ENCODE results near the gene FAM184B. TPM values are rescaled to one million over a fixed set of nuclear protein-coding genes. Genes with fewer than 3 reads are reported as not detected.
A peak's percentile ranks its signal among the peaks of the same experiment; 100 is the strongest.

The FAM184B gene
- total RNA-seq, 1 donor from 2014 or later: not detected

- no peak overlapping the region for H3K4me3 ChIP-seq
- H3K27ac ChIP-seq: no peak overlapping the region
- peaks cover 0 to 2% of the 10 kb centered on the region in 2 donors for H3K36me3 ChIP-seq
- H3K9me3 ChIP-seq: no peaks in the 10 kb centered on the region
- intact Hi-C loops (cut with DNase I): no loop called here
- DNase-seq (ENCODE audit: low spot score in 2 of 2): no peak
- H3K4me1 ChIP-seq: peaks cover 0 to 3% of the 10 kb centered on the region in 2 donors
- no peaks in the 10 kb centered on the region for H3K27me3 ChIP-seq
- TF ChIP-seq CTCF (IDR thresholded peaks at IDR 0.05): no peak
These were observed 5.1 kb upstream of the FAM184B start for GRCh38 chr4:17786567-17786966.

GRCh38 chr4:17785858-17786257, 4.4 kb upstream of the FAM184B start:
- H3K27ac ChIP-seq: no peak overlapping the region

DNA sequence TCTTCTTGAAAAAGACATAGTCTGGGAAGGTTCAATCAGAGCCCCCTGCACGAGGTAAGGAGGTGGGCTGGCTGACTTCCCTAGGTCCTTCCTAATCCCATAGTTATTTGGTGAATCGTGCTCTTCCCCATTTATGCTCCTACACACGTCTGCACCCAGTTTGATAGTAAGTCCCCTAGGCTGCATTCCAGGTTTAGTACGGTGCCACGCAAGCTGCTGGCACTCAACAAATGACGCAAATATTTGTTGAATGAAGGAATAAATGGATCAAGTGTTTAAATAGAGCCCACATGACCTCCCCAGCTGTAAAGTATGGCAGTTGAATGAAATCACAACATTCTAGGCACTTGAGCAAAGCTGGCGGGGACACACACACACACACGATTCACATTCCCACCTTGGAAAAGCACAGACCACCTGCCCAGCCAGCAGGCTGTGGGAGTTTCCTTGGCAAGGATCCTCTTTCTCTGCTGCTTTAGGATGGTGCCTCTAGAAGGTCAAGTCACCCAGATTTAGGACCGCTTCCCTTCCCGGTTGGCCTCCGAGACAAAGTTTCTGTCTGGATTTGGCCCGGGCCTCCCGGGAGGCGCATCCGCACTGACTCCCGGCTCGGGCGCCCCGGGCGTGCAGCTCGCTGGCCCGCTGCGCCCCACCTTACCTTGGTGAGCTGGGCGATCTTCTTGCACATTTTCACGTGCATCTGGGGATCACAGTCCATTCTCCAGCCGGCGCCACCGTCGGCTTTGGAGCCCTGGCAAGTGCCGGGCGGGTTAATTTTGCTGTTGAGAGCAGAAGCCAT, 721 bp downstream of the FAM184B start:
- Histone ChIP-seq H3K9me3 (no peaks in the 10 kb centered on the region), H3K4me3 (peak overlapping the region; percentile 46 to 54), H3K36me3 (no peaks in the 10 kb centered on the region), H3K27ac (no peak overlapping the region), H3K27me3 (no peaks in the 10 kb centered on the region), H3K4me1 (peaks cover 0 to 14% of the 10 kb centered on the region in 2 donors)
- no peak for DNase-seq (ENCODE audit: low spot score in 2 of 2)
- no peak for TF ChIP-seq CTCF (IDR thresholded peaks at IDR 0.05)
- intact Hi-C loops (cut with DNase I): no loop called here

More at GRCh38 chr4:17785858-17786257, 4.4 kb upstream of the FAM184B start:
- Histone ChIP-seq H3K9me3 (no peaks in the 10 kb centered on the region), H3K36me3 (no peaks in the 10 kb centered on the region), H3K27me3 (no peaks in the 10 kb centered on the region), H3K4me3 (no peak overlapping the region), H3K4me1 (peaks cover 0 to 10% of the 10 kb centered on the region in 2 donors)
- intact Hi-C loops (cut with DNase I): no loop called here
- no peak for TF ChIP-seq CTCF (IDR thresholded peaks at IDR 0.05)
- no peak for DNase-seq (ENCODE audit: low spot score in 2 of 2)

DNA sequence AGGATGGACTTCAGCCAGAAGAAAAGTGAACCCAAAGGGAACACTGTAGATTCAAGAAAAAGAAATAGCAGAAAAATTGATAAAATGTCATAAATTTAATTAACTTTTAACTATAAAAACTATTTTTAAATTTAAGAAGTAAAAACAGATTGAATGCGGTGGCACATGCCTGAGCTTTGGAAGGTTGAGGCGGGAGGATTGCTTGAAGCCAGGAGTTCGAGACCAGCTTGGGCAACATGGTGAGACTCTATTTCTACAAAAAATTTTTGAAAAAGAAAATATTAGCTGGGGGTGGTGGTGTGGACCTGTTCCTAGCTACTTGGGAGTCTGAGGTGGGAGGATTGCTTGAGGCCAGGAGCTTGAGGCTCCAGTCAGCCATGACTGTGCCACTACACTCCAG, 3.0 kb downstream of the FAM184B start:
- Histone ChIP-seq H3K4me3 (no peak overlapping the region), H3K4me1 (peaks cover 0 to 14% of the 10 kb centered on the region in 2 donors), H3K27me3 (no peaks in the 10 kb centered on the region), H3K27ac (no peak overlapping the region), H3K36me3 (no peaks in the 10 kb centered on the region), H3K9me3 (no peaks in the 10 kb centered on the region)
- no peak for TF ChIP-seq CTCF (IDR thresholded peaks at IDR 0.05)
- intact Hi-C loops (cut with DNase I): no loop called here
- DNase-seq (ENCODE audit: low spot score in 2 of 2): no peak

GRCh38 chr4:17773135-17773698, 8.2 kb downstream of the FAM184B start:
- Histone ChIP-seq H3K9me3 (no peaks in the 10 kb centered on the region), H3K4me1 (no peaks in the 10 kb centered on the region), H3K36me3 (no peaks in the 10 kb centered on the region), H3K27me3 (no peaks in the 10 kb centered on the region), H3K4me3 (no peak overlapping the region), H3K27ac (no peak overlapping the region)
- intact Hi-C loops (cut with DNase I): no loop called here
- DNase-seq (ENCODE audit: low spot score in 2 of 2): no peak
- no peak for TF ChIP-seq CTCF (IDR thresholded peaks at IDR 0.05)

All from ascending aorta (tissue), 2 donors.